OCI-LY7 (cell line): ENCODE results near the gene STPG4.

Experiments used
- EZH2phosphoT487 ChIP-seq: fragments of 200-600 bp; sonication (generic); IDR thresholded peaks from 2 replicates; pipeline ENCODE4 v1.6.1; 2018; ENCODE audit warnings: low read depth, borderline replicate concordance, mild to moderate bottlenecking, mixed run types, antibody characterized with exemption, low read length, moderate library complexity, mixed read lengths
- TF ChIP-seq, protein P1 (sequence below): fragments of 200-600 bp; sonication (generic); conservative IDR thresholded peaks from 2 replicates; pipeline ENCODE4 v1.5.1; 2014; ENCODE audit warnings: mild to moderate bottlenecking, antibody characterized with exemption, low read length, moderate library complexity, mixed read lengths

- TF ChIP-seq, protein P1, sequence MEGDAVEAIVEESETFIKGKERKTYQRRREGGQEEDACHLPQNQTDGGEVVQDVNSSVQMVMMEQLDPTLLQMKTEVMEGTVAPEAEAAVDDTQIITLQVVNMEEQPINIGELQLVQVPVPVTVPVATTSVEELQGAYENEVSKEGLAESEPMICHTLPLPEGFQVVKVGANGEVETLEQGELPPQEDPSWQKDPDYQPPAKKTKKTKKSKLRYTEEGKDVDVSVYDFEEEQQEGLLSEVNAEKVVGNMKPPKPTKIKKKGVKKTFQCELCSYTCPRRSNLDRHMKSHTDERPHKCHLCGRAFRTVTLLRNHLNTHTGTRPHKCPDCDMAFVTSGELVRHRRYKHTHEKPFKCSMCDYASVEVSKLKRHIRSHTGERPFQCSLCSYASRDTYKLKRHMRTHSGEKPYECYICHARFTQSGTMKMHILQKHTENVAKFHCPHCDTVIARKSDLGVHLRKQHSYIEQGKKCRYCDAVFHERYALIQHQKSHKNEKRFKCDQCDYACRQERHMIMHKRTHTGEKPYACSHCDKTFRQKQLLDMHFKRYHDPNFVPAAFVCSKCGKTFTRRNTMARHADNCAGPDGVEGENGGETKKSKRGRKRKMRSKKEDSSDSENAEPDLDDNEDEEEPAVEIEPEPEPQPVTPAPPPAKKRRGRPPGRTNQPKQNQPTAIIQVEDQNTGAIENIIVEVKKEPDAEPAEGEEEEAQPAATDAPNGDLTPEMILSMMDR, result no peak
- TF ChIP-seq EZH2phosphoT487, result no peak
These were observed 19.7 kb upstream of the STPG4 start for GRCh38 chr2:47174733-47175361.
